Skin epidermis (tissue), 12 donors: Measurements from ENCODE around the gene THUMPD1.
"Not testable (repeated sequence)": the region's sequence is repeated elsewhere in the genome, so short reads cannot be mapped to it uniquely, and the experiment has no call there.

Source experiments
- H3K27ac ChIP-seq, 21 experiments: fragments of 200-600 bp; sonication (generic) in 11 of 21; one replicate each; pipeline ENCODE4 v1.5.0; 2020; ENCODE audit warnings: mild to moderate bottlenecking in 3 of 21, inconsistent platforms in 2 of 21, moderate library complexity in 2 of 21
- H3K4me3 ChIP-seq, 7 experiments: fragments of 200-600 bp; sonication (generic) in 2 of 7; one replicate each; pipeline ENCODE4 v1.5.0; 2020; ENCODE audit warnings: inconsistent platforms in 2 of 7, mild to moderate bottlenecking in 2 of 7, moderate library complexity in 1 of 7

Gene THUMPD1

GRCh38 chr16:20705972-20706371, 35.6 kb downstream of the THUMPD1 start:
- H3K4me3 ChIP-seq, H3K27ac ChIP-seq: not testable (repeated sequence)

- H3K4me3 ChIP-seq = no peak overlapping the region
- H3K27ac ChIP-seq = no peak overlapping the region
These were observed 37.3 kb downstream of the THUMPD1 start for GRCh38 chr16:20704281-20704680.

- not testable (repeated sequence) for H3K27ac ChIP-seq, H3K4me3 ChIP-seq
These were observed 39.9 kb downstream of the THUMPD1 start for GRCh38 chr16:20701692-20702091.

GRCh38 chr16:20696618-20697017, 45.0 kb downstream of the THUMPD1 start:
- Histone ChIP-seq H3K4me3 (no peak overlapping the region), H3K27ac (no peak overlapping the region)

GRCh38 chr16:20695024-20695423, 46.6 kb downstream of the THUMPD1 start:
- Histone ChIP-seq H3K27ac (no peak overlapping the region), H3K4me3 (no peak overlapping the region)

- not testable (repeated sequence) for H3K4me3 ChIP-seq, H3K27ac ChIP-seq
These were observed 47.5 kb downstream of the THUMPD1 start for GRCh38 chr16:20694096-20694495.

GRCh38 chr16:20689668-20690067, 52.0 kb downstream of the THUMPD1 start:
- Histone ChIP-seq H3K27ac (no peak overlapping the region), H3K4me3 (no peak overlapping the region)

- Histone ChIP-seq H3K4me3 (no peak overlapping the region), H3K27ac (no peak overlapping the region)
These were observed 57.8 kb downstream of the THUMPD1 start for GRCh38 chr16:20683812-20684211.
